Activated CD8-positive, alpha-beta memory T cell treated with anti-CD3 and anti-CD28 coated beads for 24 hours (primary cell): ENCODE results near the gene PPP1R14C.
"Not testable (repeated sequence)": the region's sequence is repeated elsewhere in the genome, so short reads cannot be mapped to it uniquely, and the experiment has no call there.

Experiments used
- DNase-seq: peaks from one replicate; pipeline ENCODE4 v3.0.0-alpha.2; 2020

Gene PPP1R14C

GRCh38 chr6:150172929-150173328 lies 30.1 kb downstream of the PPP1R14C start:
- DNase-seq: no peak

GRCh38 chr6:150175586-150176151 lies 32.8 kb downstream of the PPP1R14C start:
- DNase-seq: no peak

DNA sequence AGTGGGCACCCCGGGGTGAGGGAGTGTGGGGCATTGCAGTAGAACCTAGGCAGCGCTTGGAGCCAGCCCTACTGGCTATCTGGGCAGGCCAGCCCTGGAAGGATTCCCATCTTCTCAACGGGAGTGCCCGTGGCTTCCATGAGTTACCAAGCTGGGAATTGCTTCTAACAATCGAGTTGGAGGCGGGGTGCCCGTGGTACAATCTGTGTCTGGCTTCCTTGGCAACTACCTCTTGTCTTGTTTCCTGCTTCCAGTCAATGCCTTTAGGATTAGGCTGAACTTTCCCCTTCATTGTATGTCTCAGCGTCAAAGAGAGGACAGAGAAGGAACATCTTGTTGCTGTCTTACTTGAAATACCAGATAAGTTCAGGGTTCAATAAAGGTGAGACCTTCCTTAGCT lies 33.3 kb downstream of the PPP1R14C start:
- DNase-seq: no peak

GRCh38 chr6:150176659-150177058 lies 33.8 kb downstream of the PPP1R14C start:
- DNase-seq: no peak

DNA sequence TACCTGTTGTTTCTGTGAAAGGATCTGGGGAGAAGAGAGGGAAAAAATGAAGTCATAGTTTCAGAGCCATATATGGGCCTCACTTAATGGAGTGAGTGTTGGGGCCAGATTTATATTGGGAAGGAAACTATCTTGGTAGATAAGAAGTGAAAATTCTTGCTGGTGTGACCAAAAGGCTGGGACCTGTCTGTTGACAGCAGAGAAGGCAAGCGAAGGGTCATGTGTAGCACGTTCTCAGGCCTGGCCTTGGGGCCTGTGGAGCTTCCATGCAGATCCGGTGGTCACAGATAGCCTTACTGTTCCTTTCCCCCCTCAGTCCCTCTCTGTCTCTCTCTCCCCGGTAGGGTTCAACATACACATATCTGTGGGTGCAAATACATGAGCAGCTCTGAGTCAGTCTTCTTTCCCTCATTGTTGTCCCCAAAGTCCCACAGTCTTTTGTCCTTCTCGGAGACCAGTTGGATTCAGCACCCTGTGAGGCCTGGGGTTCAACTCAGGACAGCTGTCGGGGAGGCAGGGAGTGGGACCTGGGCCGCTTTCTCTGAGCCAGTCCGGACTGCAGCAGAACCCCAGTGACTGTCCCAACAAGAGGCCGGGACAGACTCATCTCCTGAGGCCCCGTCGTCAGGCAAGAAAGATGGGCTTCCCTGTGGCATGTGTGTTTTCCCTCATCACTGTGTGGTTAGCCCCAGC lies 34.6 kb downstream of the PPP1R14C start:
- no peak for DNase-seq

GRCh38 chr6:150177952-150178520 lies 35.2 kb downstream of the PPP1R14C start:
- DNase-seq: no peak

DNA sequence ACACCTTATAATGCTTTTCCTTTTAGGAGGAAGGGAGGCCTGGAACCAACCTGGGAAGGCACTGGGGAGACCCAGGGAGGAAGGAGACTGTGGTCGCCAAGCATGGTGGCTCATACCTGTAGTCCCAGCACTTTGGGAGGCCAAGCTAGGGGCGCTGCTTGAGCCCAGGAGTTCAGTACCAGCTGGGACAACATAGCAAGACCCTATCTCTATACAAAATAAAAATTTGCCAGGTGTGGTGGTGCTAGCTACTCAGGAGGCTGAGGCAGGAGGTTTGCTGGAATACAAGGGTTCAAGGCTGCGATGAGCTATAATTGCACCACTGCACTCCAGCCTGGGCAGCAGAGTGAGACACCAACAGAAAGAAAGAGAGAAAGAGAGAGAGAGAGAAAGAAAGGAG lies 36.2 kb downstream of the PPP1R14C start:
- DNase-seq: no peak

- not testable (repeated sequence) for DNase-seq
Observed at GRCh38 chr6:150179907-150180424, 37.1 kb downstream of the PPP1R14C start.

DNA sequence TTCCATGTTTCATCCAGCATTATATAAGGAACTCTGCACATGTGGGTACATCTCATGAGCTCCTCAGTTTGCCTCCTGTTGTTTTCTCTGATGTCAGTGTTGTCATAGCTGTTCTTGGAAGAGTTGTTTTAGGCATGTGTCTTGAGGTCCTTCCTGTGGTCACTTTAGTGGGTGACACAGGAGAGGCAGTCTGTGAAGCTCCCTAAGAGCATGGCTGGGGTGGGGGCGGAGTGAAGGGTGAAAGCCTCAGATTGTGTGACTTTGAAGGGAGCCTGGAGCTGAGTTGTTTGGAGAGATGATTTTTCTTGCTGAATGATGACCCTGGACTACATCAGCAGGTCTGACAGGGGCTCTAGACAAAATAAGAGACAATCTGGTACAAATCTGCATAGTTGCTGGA lies 37.7 kb downstream of the PPP1R14C start:
- no peak for DNase-seq

DNA sequence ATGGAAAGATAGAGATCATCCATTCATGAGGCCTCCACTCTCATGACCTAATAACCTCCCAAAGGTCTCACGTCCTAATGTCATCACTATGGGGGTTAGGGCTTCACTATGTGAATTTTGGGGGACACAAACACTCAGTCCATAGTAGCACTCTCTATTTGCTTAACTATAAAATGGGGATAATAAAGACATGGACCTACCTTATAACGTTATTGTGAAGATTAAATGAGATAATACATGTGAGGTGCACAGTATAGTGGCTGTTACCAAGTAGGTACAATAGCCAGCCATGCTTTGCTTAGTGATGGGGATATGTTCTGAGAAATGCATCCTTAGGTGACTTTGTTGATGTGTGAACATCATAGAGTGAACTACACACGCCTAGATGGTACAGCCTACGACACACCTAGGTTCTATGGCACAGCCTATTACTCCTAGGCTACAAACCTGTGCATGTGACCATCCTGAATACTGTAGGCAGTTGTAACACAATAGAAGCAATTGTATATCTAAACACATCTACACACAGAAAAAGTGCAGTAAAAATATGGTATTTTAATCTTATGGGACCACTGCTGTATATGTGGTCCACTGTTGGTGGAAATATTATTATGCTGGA lies 39.7 kb downstream of the PPP1R14C start:
- DNase-seq: no peak

DNA sequence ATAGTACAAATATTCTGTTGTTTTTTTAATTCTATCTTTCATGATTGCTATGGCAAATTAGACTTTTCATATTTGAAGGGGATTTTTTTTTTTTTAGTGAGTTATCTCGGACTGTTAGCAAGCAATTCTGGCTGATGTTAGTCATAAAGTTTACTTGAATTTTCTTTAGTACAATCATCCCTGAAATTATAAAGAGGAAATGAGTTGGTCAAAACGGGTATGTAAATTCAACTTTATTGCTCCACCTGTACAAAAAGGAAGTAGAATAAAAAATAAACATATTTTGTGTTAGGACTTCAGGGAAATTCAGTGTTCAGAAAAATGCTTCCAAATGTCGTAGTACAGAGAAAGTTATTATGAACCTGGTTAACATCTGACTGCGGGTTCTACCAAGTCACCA lies 40.3 kb downstream of the PPP1R14C start:
- DNase-seq: no peak

DNA sequence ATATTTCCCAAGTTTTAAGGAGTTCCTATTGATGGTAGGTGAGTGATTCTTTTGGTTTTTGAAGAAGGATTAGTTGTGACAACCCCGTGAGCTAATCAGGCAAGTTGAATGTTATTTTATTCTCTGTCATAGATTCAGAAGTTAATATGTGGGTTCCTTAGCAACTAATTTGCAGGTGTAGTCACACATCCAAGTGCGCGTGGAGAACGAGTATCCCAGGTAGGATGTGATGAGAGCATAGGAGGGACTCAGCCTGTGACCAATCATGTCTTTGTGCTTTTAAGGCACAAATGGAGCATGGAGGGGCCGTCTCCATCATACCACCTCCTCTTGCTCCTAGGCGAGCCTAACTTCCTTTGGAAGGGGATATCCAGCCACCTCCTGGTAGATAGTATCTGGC lies 41.1 kb downstream of the PPP1R14C start:
- no peak for DNase-seq

GRCh38 chr6:150184850-150185731 lies 42.2 kb downstream of the PPP1R14C start:
- no peak for DNase-seq

DNA sequence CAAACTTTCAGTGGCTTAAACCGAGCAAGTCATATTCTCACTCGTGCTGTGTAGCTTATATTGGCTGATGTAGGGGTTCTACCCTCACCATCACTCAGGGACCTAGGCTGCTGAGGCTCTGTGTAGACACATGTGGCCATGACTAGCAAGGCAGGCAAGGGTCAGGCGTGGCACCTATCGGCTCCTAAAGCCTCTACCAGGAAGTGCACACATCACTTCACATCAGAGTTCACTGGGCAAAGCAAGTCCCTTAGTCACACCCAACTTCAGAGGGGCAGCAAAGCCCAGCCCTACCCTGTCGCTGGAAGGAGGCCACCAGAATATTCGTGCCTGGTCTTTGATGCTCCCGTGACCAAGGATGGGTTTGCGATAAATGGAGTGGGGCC lies 42.9 kb downstream of the PPP1R14C start:
- no peak for DNase-seq

DNA sequence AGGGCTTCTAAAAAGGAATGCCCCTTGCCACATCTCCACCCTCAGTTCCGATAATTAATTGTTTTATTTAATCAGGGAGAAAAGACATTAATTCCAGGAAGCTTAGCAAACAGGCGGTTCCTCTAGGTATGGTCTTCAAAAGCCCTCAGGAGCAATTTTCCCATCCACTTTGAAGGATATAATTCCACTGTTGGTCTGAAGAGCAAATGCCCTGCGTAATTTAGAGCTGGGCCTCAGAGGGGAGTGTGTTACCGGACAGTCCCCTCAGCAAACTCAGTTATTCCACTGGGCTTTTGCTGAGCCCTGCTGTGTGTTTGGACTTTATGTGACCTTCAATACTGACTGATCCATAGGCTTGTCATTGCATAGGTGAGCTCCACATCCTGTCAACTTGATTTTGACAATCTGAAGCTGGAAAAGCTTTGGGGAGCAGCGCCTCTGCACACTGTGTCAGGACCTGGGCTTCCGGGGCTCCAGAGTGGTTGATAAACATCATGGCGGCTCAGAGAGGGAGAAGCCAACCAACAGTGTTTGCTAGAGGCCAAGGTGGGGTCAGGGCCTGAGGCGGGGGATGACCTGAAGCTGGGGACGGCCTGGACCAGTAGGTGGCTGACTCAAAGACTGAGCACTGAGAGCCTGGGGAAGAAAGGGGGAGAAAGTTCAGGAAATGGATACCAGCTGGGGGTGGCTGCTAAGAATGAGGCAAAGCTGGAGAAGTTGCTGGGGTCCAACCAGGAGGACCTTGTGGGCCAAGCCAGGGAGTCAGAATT lies 43.5 kb downstream of the PPP1R14C start:
- DNase-seq: no peak

DNA sequence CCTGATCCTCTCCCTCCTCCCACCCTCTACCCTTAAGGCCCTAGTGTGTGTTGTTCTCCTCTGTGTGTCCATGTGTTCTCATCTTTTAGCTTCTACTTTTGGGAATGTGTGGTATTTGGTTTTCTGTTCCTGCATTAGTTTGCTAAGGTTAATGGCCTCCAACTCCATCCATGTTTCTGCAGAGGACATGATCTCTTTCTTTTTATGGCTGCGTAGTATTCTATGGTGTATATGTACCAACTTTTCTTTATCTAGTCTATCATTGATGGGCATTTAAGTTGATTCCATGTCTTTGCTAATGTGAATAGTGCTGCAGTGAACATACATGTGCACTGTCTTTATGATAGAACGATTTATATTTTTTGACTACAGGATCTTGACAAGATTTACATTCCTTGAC lies 44.6 kb downstream of the PPP1R14C start:
- DNase-seq: not testable (repeated sequence)

DNA sequence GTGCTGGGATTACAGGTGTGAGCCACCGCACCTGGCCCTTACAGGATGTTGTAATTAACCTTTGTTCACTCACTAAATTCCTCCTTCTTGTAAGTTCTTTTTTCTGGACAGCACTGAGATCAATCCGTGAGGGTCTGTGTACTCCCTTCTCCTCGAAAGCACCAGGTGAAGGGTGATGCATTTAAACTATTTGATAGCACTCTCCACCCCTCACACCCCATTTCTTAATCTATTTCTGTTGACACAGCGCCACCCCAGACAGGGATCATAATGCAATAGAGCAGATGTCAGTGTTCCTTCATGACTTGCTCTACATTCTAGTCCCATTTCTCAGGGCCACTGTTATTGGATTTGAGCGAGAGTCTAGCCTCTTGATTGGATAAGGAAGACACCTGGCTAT lies 46.3 kb downstream of the PPP1R14C start:
- DNase-seq: no peak

GRCh38 chr6:150191809-150192208 lies 49.0 kb downstream of the PPP1R14C start:
- no peak for DNase-seq

DNA sequence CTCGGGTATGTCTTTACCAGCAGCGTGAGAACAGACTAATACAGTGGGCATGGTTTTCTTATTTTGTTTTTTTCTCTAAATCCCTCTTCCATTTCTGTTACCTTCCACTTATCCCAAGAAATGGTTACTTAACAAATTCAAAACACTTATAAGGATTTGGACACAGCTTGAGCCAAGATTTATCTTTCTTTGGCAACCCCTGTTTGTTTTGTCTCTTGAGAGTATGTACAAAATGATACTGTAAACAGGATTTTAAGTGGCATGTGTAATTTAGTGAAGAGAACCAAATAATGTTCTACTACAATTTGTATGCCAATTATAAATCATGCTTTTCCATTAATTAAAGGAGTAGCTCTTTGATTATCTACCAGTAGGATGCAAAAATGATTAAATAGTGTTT lies 51.4 kb downstream of the PPP1R14C start:
- no peak for DNase-seq

DNA sequence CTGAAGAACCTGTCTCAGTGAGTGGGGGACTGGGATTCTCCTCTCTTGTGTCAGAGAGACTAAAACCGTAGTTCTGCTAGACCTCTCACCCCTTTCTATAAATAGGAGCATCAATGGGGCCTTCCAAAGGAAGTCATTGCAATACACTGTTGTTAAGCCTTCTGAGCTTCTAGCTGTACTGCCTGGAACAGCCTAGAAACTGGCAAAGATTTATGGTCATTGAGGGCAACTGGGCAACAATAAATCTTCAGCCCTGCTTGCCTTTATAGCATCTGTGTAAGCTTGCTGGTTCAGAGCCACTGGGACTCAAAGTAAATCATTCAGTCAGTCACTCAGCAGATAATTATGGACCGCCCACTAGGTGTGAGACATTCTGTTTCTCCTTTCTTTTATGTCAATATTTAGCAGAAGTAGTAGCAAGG lies 53.2 kb downstream of the PPP1R14C start:
- no peak for DNase-seq

DNA sequence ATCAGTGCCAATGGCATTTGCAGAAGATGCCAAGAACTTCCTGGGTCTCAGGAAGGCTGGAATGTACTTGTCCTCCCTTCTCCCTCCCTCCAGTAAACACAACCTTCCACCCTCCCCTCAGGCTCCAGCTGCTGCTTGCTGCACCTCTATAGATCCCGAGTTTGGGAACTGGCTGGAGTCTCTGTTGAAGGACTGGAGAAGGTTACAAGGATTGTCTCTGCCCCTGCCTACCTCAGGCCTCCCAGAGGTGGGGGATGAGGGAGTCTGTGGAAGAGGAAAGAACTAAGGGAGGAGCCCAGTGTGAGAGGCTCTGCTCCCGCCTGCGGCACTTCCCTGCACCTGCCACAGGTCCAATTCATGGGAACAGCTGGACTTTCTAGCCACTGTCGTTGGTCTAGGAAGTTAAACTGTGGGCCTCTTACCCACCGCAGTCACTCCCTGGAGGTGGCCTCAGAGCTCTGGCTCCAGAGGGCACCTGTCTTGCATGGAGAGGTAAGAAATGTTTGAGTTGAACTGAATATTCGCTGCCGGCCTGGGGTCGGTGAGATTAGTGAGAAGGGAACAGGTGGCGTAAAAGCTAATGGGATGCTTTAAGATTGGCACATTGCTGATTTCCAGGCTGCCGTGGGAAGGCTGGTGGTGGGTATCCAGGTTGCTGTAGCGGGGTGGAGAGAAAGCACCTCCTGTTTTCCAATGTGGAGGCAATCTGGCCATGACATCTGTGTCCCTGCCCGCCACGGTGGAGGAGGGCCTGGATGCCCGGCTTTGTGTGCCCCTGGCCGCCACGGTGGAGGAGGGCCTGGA lies 54.3 kb downstream of the PPP1R14C start:
- no peak for DNase-seq
